Measurements from ENCODE around the gene TBC1D22A.
"Not testable (repeated sequence)": the region's sequence is repeated elsewhere in the genome, so short reads cannot be mapped to it uniquely, and the experiment has no call there.

Gene TBC1D22A

GRCh38 chr22:47155131-47155885 lies 392.9 kb downstream of the TBC1D22A start:
- DNase-seq (ENCODE audit: low read depth in 2 of 2) = no peak

GRCh38 chr22:47155912-47156311 lies 393.5 kb downstream of the TBC1D22A start:
- DNase-seq (ENCODE audit: low read depth in 2 of 2) = no peak

GRCh38 chr22:47156352-47157092 lies 394.1 kb downstream of the TBC1D22A start:
- DNase-seq (ENCODE audit: low read depth in 2 of 2) = no peak

GRCh38 chr22:47157093-47157420 lies 394.6 kb downstream of the TBC1D22A start:
- no peak for DNase-seq (ENCODE audit: low read depth in 2 of 2)

- no peak for DNase-seq (ENCODE audit: low read depth in 2 of 2)
Observed at GRCh38 chr22:47157486-47158270, 395.2 kb downstream of the TBC1D22A start.

- no peak for DNase-seq (ENCODE audit: low read depth in 2 of 2)
Observed at GRCh38 chr22:47158457-47158856, 396.0 kb downstream of the TBC1D22A start.

GRCh38 chr22:47159592-47159991 lies 397.1 kb downstream of the TBC1D22A start:
- DNase-seq (ENCODE audit: low read depth in 2 of 2) = no peak

GRCh38 chr22:47160141-47160541 lies 397.7 kb downstream of the TBC1D22A start:
- DNase-seq (ENCODE audit: low read depth in 2 of 2) = no peak

GRCh38 chr22:47160781-47161520 lies 398.5 kb downstream of the TBC1D22A start:
- no peak for DNase-seq (ENCODE audit: low read depth in 2 of 2)

- DNase-seq (ENCODE audit: low read depth in 2 of 2) = no peak
Observed at GRCh38 chr22:47161631-47162030, 399.2 kb downstream of the TBC1D22A start.

GRCh38 chr22:47162865-47163264 lies 400.4 kb downstream of the TBC1D22A start:
- DNase-seq (ENCODE audit: low read depth in 2 of 2) = no peak

GRCh38 chr22:47163481-47163855 lies 401.0 kb downstream of the TBC1D22A start:
- no peak for DNase-seq (ENCODE audit: low read depth in 2 of 2)

- DNase-seq (ENCODE audit: low read depth in 2 of 2) = no peak
Observed at GRCh38 chr22:47163856-47164513, 401.5 kb downstream of the TBC1D22A start.

GRCh38 chr22:47164514-47165337 lies 402.3 kb downstream of the TBC1D22A start:
- no peak for DNase-seq (ENCODE audit: low read depth in 2 of 2)

GRCh38 chr22:47165338-47166032 lies 403.0 kb downstream of the TBC1D22A start:
- DNase-seq (ENCODE audit: low read depth in 2 of 2) = no peak

- no peak for DNase-seq (ENCODE audit: low read depth in 2 of 2)
Observed at GRCh38 chr22:47166033-47166404, 403.6 kb downstream of the TBC1D22A start.

GRCh38 chr22:47166446-47167016 lies 404.1 kb downstream of the TBC1D22A start:
- no peak for DNase-seq (ENCODE audit: low read depth in 2 of 2)

GRCh38 chr22:47167056-47167455 lies 404.6 kb downstream of the TBC1D22A start:
- DNase-seq (ENCODE audit: low read depth in 2 of 2) = no peak

- DNase-seq (ENCODE audit: low read depth in 2 of 2) = not testable (repeated sequence)
Observed at GRCh38 chr22:47167921-47168320, 405.5 kb downstream of the TBC1D22A start.

GRCh38 chr22:47168441-47168840 lies 406.0 kb downstream of the TBC1D22A start:
- DNase-seq (ENCODE audit: low read depth in 2 of 2) = no peak

Data from stimulated activated CD8-positive, alpha-beta memory T cell treated with anti-CD3 and anti-CD28 coated beads, Interleukin-15, amount 100 ng/mL, for 4 hours (primary cell).